Esophagus muscularis mucosa (tissue), 4 donors: ENCODE data around the gene TC2N. TPM values are rescaled to one million over a fixed set of nuclear protein-coding genes. Genes with fewer than 3 reads are reported as not detected.

Source experiments
- DNase-seq: peaks from one replicate; pipeline ENCODE4 v3.0.0-alpha.2; 2017; ENCODE audit errors: extremely low spot score
- H3K27ac ChIP-seq, 4 donors: fragments of 200-600 bp; sonication (generic); replicated peaks in 1 of 4; 1 replicate in 3 of 4; 2 replicates in 1 of 4; pipeline ENCODE4 v1.5.1; 2016 to 2019; ENCODE audit warnings: mild to moderate bottlenecking in 1 of 4
- H3K27me3 ChIP-seq, 4 donors: fragments of 200-600 bp; sonication (generic); one replicate each; pipeline versions ENCODE4 v1.5.1 to v1.6.0; 2016 to 2019
- H3K36me3 ChIP-seq, 4 donors: fragments of 200-600 bp; sonication (generic); one replicate each; pipeline ENCODE4 v1.5.1; 2016 to 2019
- H3K4me1 ChIP-seq, 4 donors: fragments of 200-600 bp; sonication (generic); one replicate each; pipeline ENCODE4 v1.5.1; 2016 to 2019
- H3K4me3 ChIP-seq, 4 donors: fragments of 200-600 bp; sonication (generic); 1 replicate in 2 of 4; 2 replicates in 2 of 4; pipeline ENCODE4 v1.5.1; 2016 to 2019; ENCODE audit warnings: mild to moderate bottlenecking in 4 of 4, moderate library complexity in 1 of 4
- H3K9me3 ChIP-seq, 4 donors: fragments of 200-600 bp; sonication (generic); 1 replicate in 3 of 4; 2 replicates in 1 of 4; pipeline ENCODE4 v1.5.1; 2016 to 2019
- CTCF ChIP-seq, 3 experiments: fragments of 200-600 bp in 2 of 3; fragments of 450-650 bp in 1 of 3; sonication (generic) in 2 of 3; IDR thresholded peaks; one replicate each; pipeline ENCODE4 v1.5.1; 2017 to 2019; ENCODE audit warnings: antibody characterized with exemption in 3 of 3, mild to moderate bottlenecking in 2 of 3, moderate library complexity in 1 of 3
- EP300 ChIP-seq: sonication (generic); formaldehyde crosslinking; IDR thresholded peaks from one replicate; pipeline ENCODE4 v1.6.1; 2017; ENCODE audit warnings: antibody characterized with exemption
- POLR2A ChIP-seq: fragments of 450-650 bp; IDR thresholded peaks from one replicate; pipeline ENCODE4 v1.6.1; 2017; ENCODE audit warnings: antibody characterized with exemption, moderate library complexity, mild to moderate bottlenecking, low read depth
- POLR2AphosphoS5 ChIP-seq, 2 donors: sonication (generic); formaldehyde crosslinking; IDR thresholded peaks; one replicate each; pipeline ENCODE4 v1.6.1; 2017; ENCODE audit warnings: antibody characterized with exemption in 2 of 2
- WGBS: methylation state at CpG from one replicate; pipeline ENCODE4 v1.1.5; 2018; 5-methylcytosine and 5-hydroxymethylcytosine counted together
- intact Hi-C: fragments of 100-400 bp; cut with DNase I; formaldehyde crosslinking; loops from one replicate; pipeline ENCODE4 v1.15.1; 2023
- total RNA-seq, 4 donors: library from RNA; depleted of rRNA; stranded (reverse); fragments of >200 nt; gene quantifications; one replicate each; pipeline versions ENCODE4 v1.1.0 to v1.2.1, GENCODE V29; 2016

TC2N gene
- 10 to 100 TPM; 17.8 to 27.8 (median 23.7) TPM for total RNA-seq

- TF ChIP-seq POLR2A (no peak), EP300 (no peak), POLR2AphosphoS5 (IDR thresholded peaks at IDR 0.05) (no peak), CTCF (IDR thresholded peaks at IDR 0.05) (no peak)
- no peaks in the 10 kb centered on the region for H3K27me3 ChIP-seq
- no peak within 1 kb of the TSS for H3K27ac ChIP-seq
- DNase-seq = no peak
- intact Hi-C loops = no loop called here
- peaks cover 0 to 12% (median 2%) of the 10 kb centered on the region in 4 donors for H3K9me3 ChIP-seq
- H3K4me3 ChIP-seq = peak within 1 kb of the TSS in 1 of 4 donors; percentile 16
- WGBS = 77% methylated on average over 5 of the region's 10 CpGs
- peaks cover 7 to 12% (median 9%) of the 10 kb centered on the region in 4 donors for H3K4me1 ChIP-seq
- H3K36me3 ChIP-seq = peaks cover 0 to 24% (median 14%) of the 10 kb centered on the region in 4 donors
Observed at GRCh38 chr14:91867316-91867988, at the start of gene TC2N. TSS of gene TC2N (minus strand) at chr14:91867536. CDS start at chr14:91813769, 53,767 bp downstream.

GRCh38 chr14:91912035-91912434, 44.7 kb upstream of the TC2N start:
- Histone ChIP-seq H3K36me3 (no peaks in the 10 kb centered on the region), H3K27ac (no peak overlapping the region), H3K27me3 (no peaks in the 10 kb centered on the region), H3K9me3 (no peaks in the 10 kb centered on the region), H3K4me1 (peaks cover 0 to under 1% (median 0%) of the 10 kb centered on the region in 4 donors), H3K4me3 (no peak overlapping the region)
- no peak for TF ChIP-seq POLR2AphosphoS5 (IDR thresholded peaks at IDR 0.05)
- no peak for TF ChIP-seq POLR2A
- TF ChIP-seq EP300 = no peak
- no peak for TF ChIP-seq CTCF (IDR thresholded peaks at IDR 0.05)
- no peak for DNase-seq
- intact Hi-C loops = no loop called here
- 85% methylated on average over 5 of the region's 5 CpGs for WGBS

- no peak overlapping the region for H3K27ac ChIP-seq
- H3K4me3 ChIP-seq = no peak overlapping the region
- 47% methylated on average over 9 of the region's 9 CpGs for WGBS
- H3K4me1 ChIP-seq = no peaks in the 10 kb centered on the region
- H3K27me3 ChIP-seq = no peaks in the 10 kb centered on the region
- H3K9me3 ChIP-seq = no peaks in the 10 kb centered on the region
- intact Hi-C loops = loop anchor here (2.0 kb wide), 1 partner anchor 261 kb away; no protein-coding TSS in a partner anchor
- peak in 2 of 3 experiments; percentile 28 to 43 for TF ChIP-seq CTCF (IDR thresholded peaks at IDR 0.05)
- TF ChIP-seq EP300 = no peak
- DNase-seq = no peak
- H3K36me3 ChIP-seq = no peaks in the 10 kb centered on the region
Observed at GRCh38 chr14:91911474-91912032, 44.2 kb upstream of the TC2N start.

GRCh38 chr14:91910196-91910595, 42.9 kb upstream of the TC2N start:
- H3K9me3 ChIP-seq = no peaks in the 10 kb centered on the region
- no peaks in the 10 kb centered on the region for H3K27me3 ChIP-seq
- no peak for TF ChIP-seq POLR2A
- TF ChIP-seq EP300 = no peak
- TF ChIP-seq POLR2AphosphoS5 (IDR thresholded peaks at IDR 0.05) = no peak
- TF ChIP-seq CTCF (IDR thresholded peaks at IDR 0.05) = no peak
- 94% methylated on average over 9 of the region's 9 CpGs for WGBS
- H3K27ac ChIP-seq = no peak overlapping the region
- no peaks in the 10 kb centered on the region for H3K36me3 ChIP-seq
- H3K4me1 ChIP-seq = no peaks in the 10 kb centered on the region
- H3K4me3 ChIP-seq = no peak overlapping the region
- intact Hi-C loops = loop anchor here (2.0 kb wide), 1 partner anchor 259 kb away; no protein-coding TSS in a partner anchor
- no peak for DNase-seq
